Left lobe of liver (tissue), 2 donors: Measurements from ENCODE around the gene EFNA5. TPM values are rescaled to one million over a fixed set of nuclear protein-coding genes. Genes with fewer than 3 reads are reported as not detected.
"Not testable (repeated sequence)": the region's sequence is repeated elsewhere in the genome, so short reads cannot be mapped to it uniquely, and the experiment has no call there.

Source experiments
- ATAC-seq: fragments of 200-7000 bp; cut with Tn5 transposase; one replicate; pipeline ENCODE4 v1.9.1; 2020; ENCODE audit warnings: mild to moderate bottlenecking, moderate library complexity
- DNase-seq: peaks from one replicate; pipeline ENCODE4 v3.0.0-alpha.2; 2020; ENCODE audit warnings: low spot score
- total RNA-seq: library from RNA; stranded (reverse); gene quantifications from one replicate; pipeline ENCODE4 v1.2.1, GENCODE V29; 2021
- donor health status: DM: no; HTN: no; CAD: no; lungs with moderate emphysema.
- donor health status: DM: no; HTN: yes; CAD: no.

EFNA5 gene
- total RNA-seq, 1 donor from 2014 or later: 0.60 TPM

DNA sequence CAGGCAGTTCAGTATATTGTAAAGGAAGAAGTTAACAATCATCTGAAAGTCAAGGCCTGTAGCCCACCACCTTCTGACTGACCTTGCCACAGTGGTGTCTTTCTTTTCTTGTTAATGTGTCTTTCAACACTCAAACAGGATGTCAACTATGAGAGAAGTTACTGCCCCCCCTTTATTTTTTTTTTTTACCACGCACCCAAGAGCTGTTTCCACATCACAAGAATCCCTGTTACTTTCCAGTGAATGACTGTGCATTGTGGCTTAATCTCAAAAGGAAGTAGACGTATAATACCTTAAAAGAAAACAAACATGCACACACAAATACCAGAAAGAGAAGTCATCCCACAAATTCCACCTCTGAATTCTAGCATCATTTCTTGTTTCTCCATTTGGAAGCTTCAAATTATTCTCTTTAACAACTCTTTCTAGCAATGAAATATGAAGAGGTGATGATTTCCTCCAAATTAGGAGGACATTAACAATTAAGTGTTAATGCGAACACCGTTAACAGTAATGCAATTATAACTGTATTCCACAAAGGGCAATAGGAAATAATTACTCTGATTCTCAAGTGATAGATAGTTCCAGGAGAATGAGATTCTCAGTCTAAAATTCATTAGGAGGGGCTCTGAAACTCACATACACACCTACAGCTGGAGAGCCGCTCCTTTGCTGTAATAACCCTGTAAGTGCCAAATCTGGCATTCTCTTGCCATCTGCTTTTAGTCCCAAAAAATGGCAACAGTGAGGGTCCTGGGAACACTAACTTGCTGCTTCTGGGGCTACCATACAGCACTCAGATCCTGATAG is 201.0 kb downstream of the EFNA5 start:
- ATAC-seq: no peak
- no peak for DNase-seq

DNA sequence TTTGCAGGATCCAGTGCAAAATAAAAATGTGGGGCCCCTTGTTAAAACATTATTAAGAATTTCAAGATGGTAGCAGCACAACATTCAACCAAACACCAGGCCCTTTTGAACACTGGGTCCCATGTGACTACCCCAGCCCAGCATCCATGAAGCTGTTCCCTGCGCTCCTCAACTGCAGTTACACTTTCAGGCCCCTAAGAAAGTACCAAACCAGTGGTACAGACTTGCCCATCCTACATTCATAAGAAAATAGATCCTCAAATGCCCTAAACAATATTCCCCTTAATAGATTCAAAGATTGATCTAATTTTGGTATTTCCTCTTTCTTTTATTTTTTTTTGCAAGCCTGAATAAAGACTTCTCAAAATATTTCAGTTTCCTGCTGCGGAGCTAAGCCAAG is 201.7 kb downstream of the EFNA5 start:
- DNase-seq: no peak
- ATAC-seq: no peak

DNA sequence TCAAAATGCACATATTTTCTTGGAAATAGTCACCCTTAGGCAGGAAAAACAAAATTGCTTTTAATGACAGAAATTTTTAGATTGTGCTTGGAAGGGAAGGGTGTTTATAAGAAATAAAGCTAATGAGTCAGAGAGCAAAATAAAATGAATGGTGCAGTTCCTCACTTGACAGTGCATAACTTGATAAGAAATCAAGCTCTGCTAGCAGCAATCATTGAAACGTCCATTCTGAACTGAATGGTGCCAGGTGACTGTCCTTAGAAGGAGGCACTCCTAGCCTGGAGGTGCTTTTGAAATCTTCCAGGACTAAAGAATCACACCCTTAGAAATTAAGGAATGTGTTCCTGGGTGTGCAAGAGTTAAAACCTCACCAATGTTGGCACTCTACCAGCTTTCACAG is 202.5 kb downstream of the EFNA5 start:
- ATAC-seq (no peak), DNase-seq (no peak)

DNA sequence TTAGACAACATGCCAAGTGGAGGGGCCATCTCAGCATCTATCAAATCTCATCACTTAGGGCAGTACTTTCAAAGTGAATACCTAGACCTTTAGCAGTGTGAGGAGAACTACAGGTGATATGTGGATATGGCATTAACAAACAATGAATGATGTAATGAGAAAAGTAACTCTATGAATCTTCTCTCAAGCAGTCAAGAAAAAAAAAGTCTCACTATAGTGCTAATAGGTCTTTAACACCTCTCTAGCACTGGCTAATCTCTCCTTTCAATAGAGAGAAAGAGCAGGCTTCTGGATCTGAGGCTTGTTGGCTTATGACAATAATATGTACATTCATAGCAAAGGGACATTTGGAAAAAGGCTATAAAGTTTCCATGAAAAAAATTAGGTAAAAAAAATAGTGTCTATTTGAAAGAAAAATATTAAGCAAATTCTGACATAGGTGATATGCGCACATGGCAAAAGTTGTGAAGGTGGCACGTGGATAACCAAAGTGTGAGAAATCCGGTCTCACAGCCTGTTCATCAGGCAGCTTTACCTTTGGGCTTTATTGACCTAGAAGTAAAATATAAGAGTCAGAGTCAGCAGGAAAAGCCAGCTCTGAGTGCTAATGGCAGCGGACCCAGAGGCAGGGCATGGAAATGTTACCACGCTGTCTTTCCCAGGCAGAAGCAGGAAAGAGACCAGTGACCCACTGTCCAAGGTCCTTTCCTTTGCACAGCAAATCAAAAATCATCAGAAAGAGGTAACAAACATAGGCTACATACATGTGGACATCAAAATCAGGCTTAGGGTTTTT is 203.4 kb downstream of the EFNA5 start:
- ATAC-seq (peak; percentile 56), DNase-seq (no peak)

DNA sequence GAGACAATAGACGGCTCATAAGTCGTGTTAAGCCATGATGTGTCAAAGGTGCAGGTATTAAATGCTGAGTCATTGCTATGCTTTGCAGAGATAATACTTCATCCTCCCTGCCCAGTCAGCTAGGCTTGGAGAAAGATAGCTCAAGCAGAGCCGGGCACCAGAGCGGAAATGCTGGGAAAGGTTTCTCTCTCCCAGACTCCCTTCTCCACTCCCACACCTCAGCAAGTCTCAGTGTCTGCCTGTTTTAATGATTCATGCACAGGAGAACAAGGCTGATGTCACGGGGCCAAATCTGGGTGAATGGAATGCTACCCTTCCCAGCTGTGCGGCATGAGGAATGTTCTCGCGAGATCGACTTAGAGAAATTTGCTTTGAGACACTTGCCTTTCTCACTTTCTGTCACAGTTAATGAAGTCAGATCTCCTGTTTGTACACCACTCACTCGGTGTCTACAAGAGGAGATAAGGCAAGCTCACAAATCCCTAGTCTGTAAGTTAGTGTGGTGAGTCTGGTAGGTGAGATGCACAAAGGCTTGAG is 204.4 kb downstream of the EFNA5 start:
- no peak for DNase-seq
- ATAC-seq: no peak

DNA sequence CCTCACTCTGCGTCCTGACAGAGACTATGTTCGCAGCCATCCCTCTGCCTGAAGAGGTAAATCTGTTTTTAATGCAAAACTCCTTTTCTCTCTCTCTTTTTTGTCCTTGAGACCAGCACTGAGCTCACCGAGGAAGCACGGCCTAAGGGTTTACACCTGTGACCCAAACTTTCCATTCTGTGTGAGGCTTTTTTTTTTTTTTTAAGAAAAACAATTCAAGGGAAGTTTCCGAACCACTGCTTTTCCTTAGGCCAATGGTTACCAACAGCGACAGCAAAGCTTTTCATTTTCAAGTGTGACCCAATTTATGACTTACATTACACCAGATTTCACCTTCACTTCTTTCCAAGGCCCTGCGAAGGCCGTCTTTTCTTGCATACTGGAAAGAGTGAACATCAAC is 205.9 kb downstream of the EFNA5 start:
- ATAC-seq (no peak), DNase-seq (no peak)

DNA sequence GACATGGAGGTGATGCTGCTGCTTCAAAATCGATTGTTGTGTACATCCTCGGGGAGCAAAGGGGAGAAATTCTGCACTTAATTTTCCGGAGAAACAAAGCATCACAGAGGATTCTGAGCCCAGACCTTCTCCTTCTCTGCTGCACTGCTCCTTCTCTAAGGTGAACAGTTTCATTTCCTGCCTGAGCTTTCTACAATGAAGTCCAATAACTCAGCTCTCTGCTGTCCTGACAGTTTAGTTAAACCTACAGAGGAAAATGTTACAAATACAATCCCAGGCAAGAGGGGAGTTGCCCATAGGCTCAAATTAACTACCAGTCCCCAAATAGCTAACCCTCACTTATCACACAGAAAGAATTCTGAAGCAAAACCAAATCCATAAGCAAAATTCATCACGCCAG is 206.3 kb downstream of the EFNA5 start:
- ATAC-seq (no peak), DNase-seq (no peak)

DNA sequence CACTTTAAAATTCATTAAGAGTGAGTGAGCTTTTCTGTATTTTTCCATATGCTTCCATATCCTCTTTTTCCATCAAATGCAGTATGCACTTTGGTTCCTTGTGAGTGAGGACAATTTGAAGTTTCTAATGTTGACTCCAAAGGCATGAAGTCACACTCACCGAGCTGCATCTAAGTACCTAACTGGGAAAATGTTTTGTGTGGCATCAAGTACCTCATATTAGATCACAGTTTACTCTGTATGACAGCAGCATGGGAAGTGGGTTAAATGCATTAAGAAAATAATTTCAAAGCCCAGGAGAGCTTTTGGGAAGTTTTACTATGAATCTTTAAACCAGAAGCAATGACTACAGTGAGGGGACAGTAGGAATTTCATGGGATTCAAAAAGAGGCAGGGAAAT is 207.0 kb downstream of the EFNA5 start:
- DNase-seq (no peak), ATAC-seq (no peak)

DNA sequence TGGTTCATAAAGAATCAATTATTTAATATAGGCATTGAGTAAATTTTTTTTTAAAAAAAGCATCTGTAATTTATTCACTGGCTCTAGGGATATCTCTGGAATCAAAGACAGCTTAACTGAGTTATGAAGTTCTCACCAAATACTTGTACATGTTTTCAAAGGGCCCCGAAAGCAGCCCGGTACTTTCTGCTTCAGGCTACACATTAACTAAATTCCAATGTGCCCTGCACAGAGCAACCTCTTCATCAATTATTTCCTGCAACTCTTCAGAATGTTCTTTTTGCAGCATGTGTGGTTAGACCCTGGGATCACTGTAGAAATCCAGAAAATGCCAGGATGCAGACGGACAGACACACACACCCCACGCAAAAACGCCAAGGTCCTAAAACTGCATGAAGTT is 209.0 kb downstream of the EFNA5 start:
- ATAC-seq (no peak), DNase-seq (no peak)

DNA sequence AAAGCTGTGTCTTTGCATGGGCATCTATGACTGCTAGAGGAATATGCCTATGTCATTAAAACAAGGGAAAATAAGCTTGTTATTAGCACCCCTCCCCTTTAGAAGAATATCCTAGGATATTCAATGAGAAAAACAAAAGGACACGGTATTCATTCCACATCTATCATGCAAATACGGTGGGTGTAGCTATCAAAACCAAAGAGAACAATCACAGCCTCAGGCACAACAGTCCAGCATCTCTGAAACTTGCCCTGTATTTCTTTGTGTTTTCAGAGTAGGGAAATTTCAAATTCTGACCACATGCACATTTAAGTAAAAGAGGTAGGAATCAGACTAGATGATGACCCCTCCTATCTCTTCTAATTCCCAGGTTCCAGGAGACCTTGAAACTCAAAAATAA is 209.9 kb downstream of the EFNA5 start:
- DNase-seq (no peak), ATAC-seq (no peak)

DNA sequence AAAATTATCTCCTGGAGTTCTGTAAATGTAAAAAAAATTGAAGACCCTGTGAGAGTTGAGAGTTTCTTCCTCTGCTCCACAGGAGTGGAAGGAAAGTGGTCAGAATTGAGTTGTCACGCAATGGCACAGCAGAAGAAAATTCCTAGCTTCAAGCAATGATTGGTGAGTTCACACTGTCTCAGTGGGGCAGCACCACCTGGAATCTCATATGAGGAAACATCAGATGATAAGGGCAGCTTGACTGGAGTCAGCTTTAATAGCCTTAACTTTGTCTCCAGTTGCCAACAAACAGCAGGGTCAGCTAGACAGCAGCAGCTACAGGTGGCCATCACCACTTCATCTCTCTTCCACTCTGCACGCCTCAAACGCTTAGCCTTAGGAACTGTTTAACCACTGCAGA is 211.1 kb downstream of the EFNA5 start:
- no peak for ATAC-seq
- DNase-seq: no peak

DNA sequence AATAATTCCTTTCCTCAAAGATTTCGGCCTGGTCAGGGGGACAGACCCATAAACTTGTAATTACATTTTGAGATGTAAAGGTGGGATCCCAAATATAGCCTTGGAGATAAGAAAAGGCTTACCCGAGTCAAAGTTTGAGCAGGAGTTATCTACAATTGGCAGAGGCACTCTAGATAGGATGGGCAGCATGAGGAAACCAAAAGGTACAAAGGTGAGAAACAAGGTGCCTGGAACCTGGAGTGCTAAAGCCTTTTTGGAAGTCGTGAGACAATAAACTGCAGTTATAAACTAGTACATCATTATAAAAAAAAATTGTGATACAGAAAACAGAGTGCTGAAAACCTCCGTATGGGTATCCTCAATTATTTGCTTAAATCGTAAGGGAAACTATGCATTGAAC is 212.4 kb downstream of the EFNA5 start:
- no peak for DNase-seq
- no peak for ATAC-seq

DNA sequence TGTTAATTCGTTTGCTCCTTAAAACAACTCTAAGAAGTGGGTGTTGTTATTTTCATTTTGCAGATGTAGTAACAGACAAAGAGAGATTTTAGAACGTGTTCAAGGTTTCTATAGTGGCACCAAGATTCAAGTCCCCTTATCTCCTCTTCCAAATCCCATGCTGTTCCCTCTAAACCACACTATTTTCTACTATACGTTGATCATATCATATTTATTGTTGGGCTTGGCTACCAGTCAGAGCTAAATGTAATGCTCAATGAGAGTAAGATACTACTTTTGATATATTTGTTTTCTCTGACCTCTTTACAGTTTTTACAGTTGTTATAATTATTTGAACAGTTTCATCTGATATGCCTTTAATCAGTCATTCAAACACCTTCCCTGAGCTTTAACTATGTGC is 212.9 kb downstream of the EFNA5 start:
- ATAC-seq: no peak

DNA sequence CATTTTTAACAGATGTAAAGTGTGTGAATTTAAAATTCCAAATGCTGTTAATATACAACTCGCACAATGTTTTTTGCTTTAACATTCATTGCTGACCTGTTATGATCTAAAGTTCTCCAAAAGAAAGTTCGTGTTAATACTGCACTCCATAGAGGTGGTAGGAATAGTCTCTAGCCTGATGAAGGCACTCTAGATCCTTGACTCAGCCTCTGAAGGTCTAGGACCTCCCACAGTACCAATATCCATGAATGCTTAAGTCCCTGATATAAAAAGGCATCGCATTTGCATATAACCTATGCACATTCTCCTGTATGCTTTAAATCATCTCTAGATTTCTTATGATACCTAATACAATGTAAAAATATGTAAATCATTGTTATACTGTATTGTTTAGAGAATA is 213.6 kb downstream of the EFNA5 start:
- no peak for DNase-seq
- ATAC-seq: no peak

More for the DNA sequence above, 212.9 kb downstream of the EFNA5 start:
- no peak for DNase-seq

DNA sequence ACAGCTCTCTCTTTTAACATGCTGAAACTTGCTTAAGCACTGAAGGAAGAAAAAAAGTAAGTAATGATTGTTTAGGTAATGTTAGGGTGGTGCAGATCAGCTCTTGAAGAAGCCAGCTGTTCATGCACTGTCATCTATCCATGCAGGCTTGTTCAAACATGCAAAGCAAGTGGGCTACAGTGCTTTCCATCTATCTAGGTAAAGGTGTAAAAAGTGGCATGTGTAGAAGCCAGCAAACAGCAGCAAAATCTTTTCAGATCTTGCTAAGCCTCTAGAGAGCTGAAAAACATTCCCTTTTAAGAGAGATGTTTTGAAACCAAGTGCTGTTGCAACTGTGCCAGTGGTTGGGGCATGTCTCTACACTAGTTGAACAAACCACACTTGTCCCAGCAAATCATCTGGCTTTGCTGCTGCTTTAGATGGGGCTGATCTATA is 214.4 kb downstream of the EFNA5 start:
- no peak for ATAC-seq
- no peak for DNase-seq

DNA sequence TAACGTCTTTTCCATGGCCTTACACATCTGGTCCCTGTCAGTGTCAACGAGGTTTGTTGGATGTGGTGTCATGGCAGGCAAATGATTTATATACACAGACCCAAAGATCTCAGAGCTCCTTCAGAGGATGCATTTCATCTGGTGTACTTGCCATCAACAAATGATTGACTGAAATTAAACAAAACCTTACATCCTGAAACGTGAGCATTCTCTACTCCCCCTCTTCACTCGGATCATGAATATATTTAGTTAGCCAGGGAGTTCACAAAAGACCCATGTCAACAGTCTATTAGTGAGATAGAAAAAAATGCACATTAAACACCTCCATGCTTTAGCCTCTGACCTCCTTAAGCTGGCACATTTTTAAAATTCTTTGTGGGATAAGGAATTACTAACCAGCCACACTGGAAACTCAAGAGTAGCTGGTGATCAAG is 215.6 kb downstream of the EFNA5 start:
- ATAC-seq: no peak
- no peak for DNase-seq

DNA sequence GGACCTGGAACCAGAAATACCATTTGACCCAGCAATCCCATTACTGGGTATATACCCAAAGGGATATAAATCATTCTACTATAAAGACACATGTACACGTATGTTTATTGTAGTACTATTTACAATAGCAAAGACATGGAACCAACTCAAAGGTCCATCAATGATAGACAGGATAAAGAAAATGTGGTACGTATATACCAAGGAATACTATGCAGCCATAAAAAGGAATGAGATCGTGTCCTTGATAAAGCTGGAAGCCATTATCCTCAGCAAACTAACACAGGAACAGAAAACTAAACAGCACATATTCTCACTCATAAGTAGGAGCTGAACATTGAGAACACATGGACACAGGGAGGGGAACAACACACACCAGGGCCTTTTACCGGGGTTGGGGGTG is 218.9 kb downstream of the EFNA5 start:
- not testable (repeated sequence) for ATAC-seq, DNase-seq

DNA sequence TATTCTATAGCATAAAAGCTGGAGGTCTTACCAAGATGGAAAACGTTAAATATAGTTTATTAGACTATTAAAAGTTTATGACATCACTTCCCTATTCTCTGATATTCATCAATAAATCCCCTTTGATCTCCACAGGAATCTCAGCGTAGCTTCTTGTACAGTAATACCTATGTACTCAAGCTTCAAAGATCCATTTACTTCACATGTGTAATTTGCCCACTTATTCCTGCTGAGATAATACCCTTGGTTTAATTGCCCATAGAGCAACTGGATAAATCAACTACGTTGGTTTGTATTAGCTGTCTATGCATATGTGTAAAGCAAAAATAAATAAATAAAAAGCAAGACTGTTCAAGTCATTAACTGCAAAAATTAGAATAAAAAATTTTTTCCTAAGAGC is 219.7 kb downstream of the EFNA5 start:
- ATAC-seq (no peak), DNase-seq (no peak)

DNA sequence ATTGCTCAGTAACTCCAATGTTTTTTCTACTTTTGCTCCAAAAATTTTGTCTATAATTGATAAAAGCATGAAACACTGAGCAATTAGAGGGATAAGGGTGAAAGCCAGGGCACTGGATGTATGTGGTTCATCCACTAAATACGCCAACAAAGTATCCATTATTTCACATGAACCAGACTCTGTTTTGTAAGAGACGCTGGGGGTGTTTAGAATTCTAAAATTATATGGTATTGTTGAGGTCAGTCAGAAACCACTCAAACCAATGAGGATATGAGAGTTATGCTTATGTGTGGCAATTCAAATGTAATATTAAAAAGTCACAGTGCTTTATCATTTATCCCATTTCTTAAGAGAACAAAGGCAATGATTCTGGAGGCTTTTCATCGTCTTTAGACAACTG is 220.2 kb downstream of the EFNA5 start:
- ATAC-seq: no peak
- no peak for DNase-seq

DNA sequence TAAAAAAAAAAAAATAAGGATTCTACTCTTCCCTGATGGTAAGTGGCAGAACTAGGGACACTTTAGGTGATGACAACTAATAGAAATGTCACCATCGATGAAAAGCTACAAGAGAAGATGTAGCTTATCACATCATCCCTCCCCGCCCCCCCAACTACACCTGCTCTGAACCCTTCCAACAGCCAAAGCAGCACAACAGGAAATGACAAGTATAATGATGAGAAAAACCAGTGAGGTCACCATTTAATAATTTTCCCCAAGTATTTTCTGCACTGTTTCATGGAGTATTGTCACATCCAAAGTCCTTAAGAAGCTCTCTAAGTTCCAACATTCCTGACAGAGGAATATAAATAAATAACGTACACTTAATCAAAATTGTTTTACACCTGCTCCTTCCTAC is 221.4 kb downstream of the EFNA5 start:
- DNase-seq: no peak
- no peak for ATAC-seq

DNA sequence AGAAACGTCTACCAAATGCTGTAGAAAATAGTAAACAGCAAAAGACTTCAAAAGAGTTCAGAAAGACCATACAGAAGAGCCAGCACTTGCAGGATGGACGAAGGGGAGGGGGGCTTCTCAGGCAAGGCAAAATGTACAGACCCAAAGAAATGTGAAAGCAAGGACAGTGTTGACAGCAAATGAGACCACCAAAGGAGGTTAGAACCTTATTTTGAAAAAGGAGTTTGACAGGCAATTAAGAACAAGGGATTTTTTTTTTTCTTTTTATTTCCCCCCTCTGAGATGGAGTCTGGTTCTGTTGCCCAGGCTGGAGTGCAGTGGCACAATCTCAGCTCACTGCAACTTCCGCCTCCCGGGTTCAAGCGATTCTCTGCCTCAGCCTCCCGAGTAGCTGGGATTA is 223.2 kb downstream of the EFNA5 start:
- ATAC-seq: no peak
- DNase-seq: no peak

DNA sequence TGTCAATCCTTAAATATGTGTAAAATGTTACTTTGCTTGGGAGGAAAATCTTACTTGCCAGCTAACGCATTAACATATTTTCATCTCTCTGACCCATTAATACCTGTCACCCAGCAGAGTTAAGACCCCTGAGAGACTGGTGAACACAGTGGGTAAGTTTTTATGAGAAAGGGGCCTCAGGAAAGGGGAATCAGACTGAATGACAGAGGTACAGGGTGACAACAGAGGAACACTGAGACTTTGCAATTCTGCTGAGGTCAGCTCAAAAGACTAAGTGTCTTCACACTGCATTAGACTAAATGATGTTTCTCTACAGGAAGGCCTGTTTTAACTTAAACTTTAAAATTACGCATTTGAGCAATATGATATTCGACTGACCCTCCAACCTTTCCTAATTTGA is 223.8 kb downstream of the EFNA5 start:
- no peak for DNase-seq
- ATAC-seq: no peak
